ENCODE data around the gene FHIT.

The FHIT gene

DNA sequence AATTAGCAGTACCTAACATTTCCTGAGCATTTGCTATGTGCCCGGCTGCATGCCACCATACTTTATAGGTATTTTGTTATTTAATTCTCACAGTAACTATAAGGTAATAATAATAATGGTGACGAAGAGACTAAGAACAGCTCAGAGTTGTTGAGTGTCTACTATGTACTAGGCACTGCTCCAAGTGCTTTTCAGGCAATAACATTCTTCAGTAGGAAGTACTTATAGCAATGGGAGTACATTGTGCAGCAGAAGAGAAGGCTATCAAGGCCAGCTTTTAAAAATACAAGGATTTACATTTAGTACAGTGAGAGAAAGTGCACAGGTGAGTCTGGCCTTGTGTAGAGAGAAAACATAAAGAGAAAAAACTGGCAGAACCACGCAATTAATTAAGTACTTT lies 647.4 kb downstream of the FHIT start:
- Histone ChIP-seq H3K27ac (ENCODE audit: low read depth, low read length) (no peak overlapping the region), H3K4me3 (ENCODE audit: low read depth in 1 of 2, low read length in 2 of 2) (no peak overlapping the region), H3K9ac (ENCODE audit: low read length) (no peak overlapping the region), H3K9me3 (ENCODE audit: low read length) (no peaks in the 10 kb centered on the region), H3K36me3 (ENCODE audit: insufficient read depth, low read length) (no peaks in the 10 kb centered on the region), H3K27me3 (ENCODE audit: control insufficient read depth in 1 of 2, insufficient read depth in 2 of 2, low read length in 2 of 2) (no peaks in the 10 kb centered on the region), H3K4me1 (ENCODE audit: insufficient read depth, low read length) (peaks cover 11% of the 10 kb centered on the region)

DNA sequence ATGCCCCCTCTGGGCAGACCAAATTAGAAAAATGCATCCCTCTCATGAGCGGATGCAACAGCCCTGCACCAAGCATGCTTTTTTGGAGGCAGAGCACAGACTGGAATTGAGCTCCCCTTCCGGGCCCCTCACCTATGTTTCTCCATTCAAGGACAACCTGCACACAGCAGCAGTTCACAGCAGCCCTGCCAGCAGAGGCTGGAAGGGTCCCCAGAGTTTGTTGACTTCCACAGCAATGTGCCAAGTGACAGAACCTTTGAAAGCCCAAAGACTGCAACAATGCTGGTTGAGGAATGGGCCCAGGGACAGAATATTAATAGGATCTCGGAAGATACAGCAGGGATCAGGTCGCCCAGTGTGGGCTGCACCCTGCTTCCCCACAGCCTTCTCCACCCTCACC lies 650.4 kb downstream of the FHIT start:
- no peaks in the 10 kb centered on the region for H3K27me3 ChIP-seq (ENCODE audit: control insufficient read depth in 1 of 2, insufficient read depth in 2 of 2, low read length in 2 of 2)
- H3K9ac ChIP-seq (ENCODE audit: low read length): no peak overlapping the region
- no peak overlapping the region for H3K27ac ChIP-seq (ENCODE audit: low read depth, low read length)
- H3K9me3 ChIP-seq (ENCODE audit: low read length): no peaks in the 10 kb centered on the region
- peaks cover 11% of the 10 kb centered on the region for H3K4me1 ChIP-seq (ENCODE audit: insufficient read depth, low read length)
- no peak overlapping the region for H3K4me3 ChIP-seq (ENCODE audit: low read depth in 1 of 2, low read length in 2 of 2)
- H3K36me3 ChIP-seq (ENCODE audit: insufficient read depth, low read length): no peaks in the 10 kb centered on the region

DNA sequence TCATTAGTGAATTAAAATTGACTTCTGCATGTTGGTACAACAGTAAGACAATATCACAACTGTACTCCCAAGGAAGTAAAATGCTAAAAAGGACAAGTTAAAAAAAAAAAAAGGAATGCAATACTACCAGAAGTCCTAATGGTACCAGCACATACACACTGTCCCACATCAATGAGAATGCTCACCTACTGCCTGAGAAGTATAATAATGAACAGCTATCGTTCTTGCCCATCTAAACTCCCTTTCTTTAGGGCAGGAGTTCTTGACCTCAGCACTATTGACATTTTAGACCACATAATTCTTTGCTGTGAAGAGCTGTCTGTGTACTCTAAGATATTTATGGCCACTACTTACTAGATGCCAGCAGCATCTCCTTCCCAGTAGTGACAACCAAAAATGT lies 651.7 kb downstream of the FHIT start:
- Histone ChIP-seq H3K4me1 (ENCODE audit: insufficient read depth, low read length) (peaks cover 11% of the 10 kb centered on the region), H3K9ac (ENCODE audit: low read length) (no peak overlapping the region), H3K9me3 (ENCODE audit: low read length) (no peaks in the 10 kb centered on the region), H3K27me3 (ENCODE audit: control insufficient read depth in 1 of 2, insufficient read depth in 2 of 2, low read length in 2 of 2) (no peaks in the 10 kb centered on the region), H3K4me3 (ENCODE audit: low read depth in 1 of 2, low read length in 2 of 2) (no peak overlapping the region), H3K36me3 (ENCODE audit: insufficient read depth, low read length) (no peaks in the 10 kb centered on the region), H3K27ac (ENCODE audit: low read depth, low read length) (no peak overlapping the region)

DNA sequence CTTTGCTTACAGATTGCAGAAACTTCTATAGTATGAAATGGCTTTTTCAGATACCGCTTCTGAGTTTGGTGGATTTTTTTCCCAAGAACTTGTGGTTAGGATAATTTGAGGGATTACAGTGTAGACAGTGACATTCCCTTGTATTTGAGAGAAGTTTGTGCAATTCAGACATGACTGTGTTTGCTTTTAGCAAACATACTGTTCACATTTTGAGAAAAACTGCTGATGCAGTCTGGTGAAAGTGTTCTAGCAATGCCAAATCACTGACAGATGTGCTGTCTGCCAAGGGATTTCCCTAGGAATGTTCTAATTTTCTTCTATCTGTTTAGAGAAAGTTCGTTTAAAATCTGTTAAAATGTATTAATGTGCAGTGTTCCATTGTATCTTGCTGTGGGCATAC lies 652.6 kb downstream of the FHIT start:
- no peak overlapping the region for H3K4me3 ChIP-seq (ENCODE audit: low read depth in 1 of 2, low read length in 2 of 2)
- peaks cover 18% of the 10 kb centered on the region for H3K4me1 ChIP-seq (ENCODE audit: insufficient read depth, low read length)
- no peaks in the 10 kb centered on the region for H3K36me3 ChIP-seq (ENCODE audit: insufficient read depth, low read length)
- no peaks in the 10 kb centered on the region for H3K9me3 ChIP-seq (ENCODE audit: low read length)
- H3K27me3 ChIP-seq (ENCODE audit: control insufficient read depth in 1 of 2, insufficient read depth in 2 of 2, low read length in 2 of 2): no peaks in the 10 kb centered on the region
- no peak overlapping the region for H3K27ac ChIP-seq (ENCODE audit: low read depth, low read length)
- no peak overlapping the region for H3K9ac ChIP-seq (ENCODE audit: low read length)

DNA sequence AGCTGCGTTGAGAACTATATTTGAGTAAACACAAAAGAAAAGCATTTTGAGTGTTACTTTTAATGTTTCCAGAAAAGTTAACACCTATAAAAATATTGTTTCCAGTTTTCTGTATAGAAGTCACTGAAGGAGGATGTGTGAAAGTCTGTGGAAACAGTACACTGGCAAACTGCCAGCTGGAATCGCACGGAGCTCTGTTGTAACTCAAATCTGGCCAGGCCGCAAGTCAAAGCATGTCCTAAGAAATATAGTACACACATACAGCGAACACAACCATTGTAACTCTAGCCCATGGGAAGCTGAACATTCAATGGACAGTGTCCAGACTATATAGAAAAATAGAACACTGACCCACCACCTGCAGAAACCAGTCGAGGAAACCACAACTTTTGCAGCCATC lies 657.2 kb downstream of the FHIT start:
- no peak overlapping the region for H3K4me3 ChIP-seq (ENCODE audit: low read depth in 1 of 2, low read length in 2 of 2)
- peaks cover 14% of the 10 kb centered on the region for H3K4me1 ChIP-seq (ENCODE audit: insufficient read depth, low read length)
- no peak overlapping the region for H3K9ac ChIP-seq (ENCODE audit: low read length)
- H3K27ac ChIP-seq (ENCODE audit: low read depth, low read length): no peak overlapping the region
- no peaks in the 10 kb centered on the region for H3K9me3 ChIP-seq (ENCODE audit: low read length)
- H3K27me3 ChIP-seq (ENCODE audit: control insufficient read depth in 1 of 2, insufficient read depth in 2 of 2, low read length in 2 of 2): no peaks in the 10 kb centered on the region
- H3K36me3 ChIP-seq (ENCODE audit: insufficient read depth, low read length): no peaks in the 10 kb centered on the region

DNA sequence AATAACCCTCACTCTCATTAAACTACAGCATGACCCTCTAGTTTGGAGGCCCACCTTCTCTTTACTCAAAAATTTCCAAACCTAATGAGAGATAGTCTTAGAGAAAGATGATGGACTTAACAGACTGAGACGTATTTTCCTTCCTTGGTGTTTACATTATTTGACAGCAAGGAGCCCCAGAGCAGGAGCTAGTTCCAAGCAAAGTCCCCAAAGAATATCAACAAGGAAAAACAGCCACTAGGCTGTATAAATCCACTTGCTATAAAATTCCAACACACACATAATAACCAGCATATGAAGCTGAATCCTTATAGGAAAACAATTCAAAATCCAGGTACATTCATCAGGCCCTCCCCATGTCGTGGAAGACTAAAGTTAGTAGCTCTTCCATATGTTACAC lies 660.0 kb downstream of the FHIT start:
- Histone ChIP-seq H3K4me3 (ENCODE audit: low read depth in 1 of 2, low read length in 2 of 2) (no peak overlapping the region), H3K9me3 (ENCODE audit: low read length) (no peaks in the 10 kb centered on the region), H3K4me1 (ENCODE audit: insufficient read depth, low read length) (peaks cover 14% of the 10 kb centered on the region), H3K27me3 (ENCODE audit: control insufficient read depth in 1 of 2, insufficient read depth in 2 of 2, low read length in 2 of 2) (no peaks in the 10 kb centered on the region), H3K36me3 (ENCODE audit: insufficient read depth, low read length) (no peaks in the 10 kb centered on the region), H3K9ac (ENCODE audit: low read length) (no peak overlapping the region), H3K27ac (ENCODE audit: low read depth, low read length) (no peak overlapping the region)

DNA sequence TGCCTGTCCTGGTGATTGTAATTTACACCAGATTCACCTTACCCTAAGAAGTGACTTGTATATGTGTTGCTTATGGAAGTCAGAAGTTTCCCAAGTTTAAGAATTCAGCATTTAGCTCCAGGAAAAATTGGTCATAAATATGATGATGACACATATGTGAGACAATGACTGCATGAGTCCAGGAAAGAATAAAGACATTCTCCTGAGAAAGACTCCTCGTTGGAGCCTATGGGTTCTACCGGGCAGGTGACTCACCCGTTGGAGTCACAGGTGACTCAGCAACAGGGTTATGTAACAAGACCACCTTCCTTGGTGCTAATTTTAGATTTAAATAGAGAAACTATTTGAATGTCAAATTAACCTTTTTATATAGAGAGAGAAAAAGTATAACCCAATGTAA lies 662.4 kb downstream of the FHIT start:
- Histone ChIP-seq H3K9ac (ENCODE audit: low read length) (no peak overlapping the region), H3K9me3 (ENCODE audit: low read length) (no peaks in the 10 kb centered on the region), H3K27me3 (ENCODE audit: control insufficient read depth in 1 of 2, insufficient read depth in 2 of 2, low read length in 2 of 2) (no peaks in the 10 kb centered on the region), H3K36me3 (ENCODE audit: insufficient read depth, low read length) (no peaks in the 10 kb centered on the region), H3K4me1 (ENCODE audit: insufficient read depth, low read length) (peaks cover 8% of the 10 kb centered on the region), H3K27ac (ENCODE audit: low read depth, low read length) (no peak overlapping the region), H3K4me3 (ENCODE audit: low read depth in 1 of 2, low read length in 2 of 2) (no peak overlapping the region)

DNA sequence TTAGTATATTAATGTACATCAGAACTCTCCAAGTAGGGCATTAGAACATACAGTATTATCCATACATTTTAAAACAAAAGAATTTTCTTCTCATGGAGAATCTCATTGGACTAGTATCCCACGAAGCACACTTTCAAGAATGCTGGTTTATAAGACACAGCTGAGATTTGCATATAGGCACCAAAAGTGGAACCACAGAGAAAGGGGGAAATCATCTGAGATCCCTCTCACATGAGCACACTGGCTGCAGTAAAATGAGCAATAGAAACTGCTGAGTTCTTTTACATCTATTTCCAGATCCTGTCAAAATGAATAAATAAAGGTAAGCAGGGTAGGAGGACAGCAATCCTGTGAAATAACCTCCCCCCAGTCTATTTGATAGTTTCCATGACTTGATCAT lies 665.3 kb downstream of the FHIT start:
- Histone ChIP-seq H3K9me3 (ENCODE audit: low read length) (no peaks in the 10 kb centered on the region), H3K4me1 (ENCODE audit: insufficient read depth, low read length) (no peaks in the 10 kb centered on the region), H3K27me3 (ENCODE audit: control insufficient read depth in 1 of 2, insufficient read depth in 2 of 2, low read length in 2 of 2) (no peaks in the 10 kb centered on the region), H3K4me3 (ENCODE audit: low read depth in 1 of 2, low read length in 2 of 2) (no peak overlapping the region), H3K9ac (ENCODE audit: low read length) (no peak overlapping the region), H3K27ac (ENCODE audit: low read depth, low read length) (no peak overlapping the region), H3K36me3 (ENCODE audit: insufficient read depth, low read length) (no peaks in the 10 kb centered on the region)

DNA sequence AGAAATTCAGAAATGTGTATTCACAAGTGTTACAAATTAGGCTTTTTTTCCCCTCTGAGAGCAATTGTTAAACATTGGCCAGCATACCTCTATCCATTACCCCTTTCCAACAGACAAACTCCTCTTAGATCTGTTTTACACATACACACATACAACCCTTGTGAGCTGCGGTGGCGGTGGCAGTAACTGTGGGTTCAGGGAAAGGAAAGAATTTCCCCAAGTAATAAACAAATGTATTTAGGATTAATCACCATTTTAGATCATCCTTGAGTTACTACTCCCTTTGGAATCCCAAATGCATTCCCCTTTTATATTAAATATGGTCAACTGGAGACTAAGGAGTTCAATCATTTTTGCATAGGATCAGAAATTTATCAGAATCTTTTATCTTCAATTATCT lies 667.0 kb downstream of the FHIT start:
- no peaks in the 10 kb centered on the region for H3K27me3 ChIP-seq (ENCODE audit: control insufficient read depth in 1 of 2, insufficient read depth in 2 of 2, low read length in 2 of 2)
- H3K9ac ChIP-seq (ENCODE audit: low read length): no peak overlapping the region
- no peaks in the 10 kb centered on the region for H3K4me1 ChIP-seq (ENCODE audit: insufficient read depth, low read length)
- H3K9me3 ChIP-seq (ENCODE audit: low read length): no peaks in the 10 kb centered on the region
- no peak overlapping the region for H3K4me3 ChIP-seq (ENCODE audit: low read depth in 1 of 2, low read length in 2 of 2)
- H3K36me3 ChIP-seq (ENCODE audit: insufficient read depth, low read length): no peaks in the 10 kb centered on the region
- no peak overlapping the region for H3K27ac ChIP-seq (ENCODE audit: low read depth, low read length)

DNA sequence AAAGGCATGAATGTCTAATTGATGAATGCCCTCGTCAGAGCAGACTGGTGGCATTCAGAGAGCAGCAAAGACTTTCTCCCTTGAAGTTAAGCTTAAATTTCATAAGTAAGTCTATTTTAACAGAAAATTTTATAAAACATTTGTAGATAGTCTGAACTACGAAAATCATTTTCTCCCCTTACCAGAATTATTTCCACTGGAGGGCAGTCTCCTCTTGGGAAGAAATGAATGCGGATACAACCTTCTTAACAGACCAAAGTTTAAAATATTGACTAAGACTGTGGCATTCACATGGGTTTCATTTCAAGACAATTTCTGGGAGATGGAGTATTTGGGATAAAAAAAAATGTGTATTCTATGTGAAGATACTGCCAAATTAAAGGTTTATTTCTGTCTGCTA lies 669.0 kb downstream of the FHIT start:
- Histone ChIP-seq H3K4me1 (ENCODE audit: insufficient read depth, low read length) (no peaks in the 10 kb centered on the region), H3K9me3 (ENCODE audit: low read length) (no peaks in the 10 kb centered on the region), H3K27ac (ENCODE audit: low read depth, low read length) (no peak overlapping the region), H3K36me3 (ENCODE audit: insufficient read depth, low read length) (no peaks in the 10 kb centered on the region), H3K4me3 (ENCODE audit: low read depth in 1 of 2, low read length in 2 of 2) (no peak overlapping the region), H3K27me3 (ENCODE audit: control insufficient read depth in 1 of 2, insufficient read depth in 2 of 2, low read length in 2 of 2) (no peaks in the 10 kb centered on the region), H3K9ac (ENCODE audit: low read length) (no peak overlapping the region)

DNA sequence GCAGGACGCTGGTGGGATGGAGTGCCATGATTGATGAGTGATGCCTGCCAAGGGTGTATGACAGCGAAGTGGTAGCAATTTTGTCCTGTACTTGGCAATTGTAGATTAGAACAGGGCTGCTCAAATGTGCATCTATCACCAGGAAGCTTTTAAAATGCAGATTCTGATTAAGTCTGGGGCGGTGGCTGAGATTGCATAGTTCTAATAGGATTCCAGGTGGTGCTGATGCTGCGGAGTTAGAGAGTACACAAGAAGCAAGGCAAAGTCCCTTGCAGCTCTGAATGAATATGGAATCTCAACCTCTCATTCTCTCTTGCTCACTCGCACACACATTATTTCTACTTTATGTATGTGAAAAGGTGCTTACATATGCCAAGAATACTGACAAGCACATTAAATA lies 670.4 kb downstream of the FHIT start:
- H3K9ac ChIP-seq (ENCODE audit: low read length): no peak overlapping the region
- no peaks in the 10 kb centered on the region for H3K36me3 ChIP-seq (ENCODE audit: insufficient read depth, low read length)
- no peak overlapping the region for H3K4me3 ChIP-seq (ENCODE audit: low read depth in 1 of 2, low read length in 2 of 2)
- H3K4me1 ChIP-seq (ENCODE audit: insufficient read depth, low read length): no peaks in the 10 kb centered on the region
- H3K9me3 ChIP-seq (ENCODE audit: low read length): no peaks in the 10 kb centered on the region
- H3K27me3 ChIP-seq (ENCODE audit: control insufficient read depth in 1 of 2, insufficient read depth in 2 of 2, low read length in 2 of 2): no peaks in the 10 kb centered on the region
- no peak overlapping the region for H3K27ac ChIP-seq (ENCODE audit: low read depth, low read length)

DNA sequence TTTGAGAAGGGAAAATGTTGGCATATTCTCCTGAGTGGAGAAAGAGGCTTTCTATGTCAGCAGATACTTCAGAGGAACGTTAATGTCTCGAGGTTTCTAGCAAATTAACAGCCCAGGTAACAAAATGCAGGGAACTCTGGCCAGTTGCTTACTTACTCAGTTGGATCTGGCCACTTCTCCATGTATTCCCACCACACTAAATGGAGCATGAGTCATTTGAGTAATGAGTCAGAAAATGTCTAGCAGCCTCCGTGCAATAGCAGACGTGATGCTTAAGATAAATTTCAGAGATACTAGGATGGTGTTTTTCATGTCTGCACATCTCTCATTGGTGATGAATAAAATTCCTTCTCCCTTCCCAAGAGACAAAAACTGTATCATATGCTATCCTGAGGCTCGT lies 671.5 kb downstream of the FHIT start:
- no peaks in the 10 kb centered on the region for H3K4me1 ChIP-seq (ENCODE audit: insufficient read depth, low read length)
- no peaks in the 10 kb centered on the region for H3K36me3 ChIP-seq (ENCODE audit: insufficient read depth, low read length)
- H3K4me3 ChIP-seq (ENCODE audit: low read depth in 1 of 2, low read length in 2 of 2): no peak overlapping the region
- no peak overlapping the region for H3K27ac ChIP-seq (ENCODE audit: low read depth, low read length)
- H3K27me3 ChIP-seq (ENCODE audit: control insufficient read depth in 1 of 2, insufficient read depth in 2 of 2, low read length in 2 of 2): no peaks in the 10 kb centered on the region
- H3K9ac ChIP-seq (ENCODE audit: low read length): no peak overlapping the region
- no peaks in the 10 kb centered on the region for H3K9me3 ChIP-seq (ENCODE audit: low read length)
